ENCODE results near the gene UCK2. TPM values are rescaled to one million over a fixed set of nuclear protein-coding genes. Genes with fewer than 3 reads are reported as not detected.

UCK2 gene
- total and polyA plus RNA-seq, 2 experiments from 2014 or later, result 101 to 149 TPM

DNA sequence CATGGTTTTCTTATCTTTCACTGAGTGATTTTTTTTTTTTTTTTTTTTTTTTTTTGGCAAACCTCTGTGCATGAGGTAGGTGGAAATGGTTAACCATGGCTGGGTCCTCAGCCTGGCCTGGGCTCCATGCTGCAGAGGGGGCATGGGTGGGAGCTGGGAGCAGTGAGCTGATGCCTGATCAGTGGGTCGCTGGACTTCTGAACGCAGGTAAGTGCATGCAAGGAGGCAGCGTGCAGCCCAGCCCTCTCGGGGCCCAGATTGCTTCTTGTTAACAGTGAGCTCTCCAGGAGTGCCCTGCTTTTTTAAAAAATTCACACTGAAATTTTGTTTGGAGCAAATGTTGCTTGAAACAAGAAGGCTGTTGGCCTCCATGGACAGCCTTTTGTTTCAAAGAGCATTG lies 75.2 kb downstream of the UCK2 start (continued):
- TF ChIP-seq, protein P1, sequence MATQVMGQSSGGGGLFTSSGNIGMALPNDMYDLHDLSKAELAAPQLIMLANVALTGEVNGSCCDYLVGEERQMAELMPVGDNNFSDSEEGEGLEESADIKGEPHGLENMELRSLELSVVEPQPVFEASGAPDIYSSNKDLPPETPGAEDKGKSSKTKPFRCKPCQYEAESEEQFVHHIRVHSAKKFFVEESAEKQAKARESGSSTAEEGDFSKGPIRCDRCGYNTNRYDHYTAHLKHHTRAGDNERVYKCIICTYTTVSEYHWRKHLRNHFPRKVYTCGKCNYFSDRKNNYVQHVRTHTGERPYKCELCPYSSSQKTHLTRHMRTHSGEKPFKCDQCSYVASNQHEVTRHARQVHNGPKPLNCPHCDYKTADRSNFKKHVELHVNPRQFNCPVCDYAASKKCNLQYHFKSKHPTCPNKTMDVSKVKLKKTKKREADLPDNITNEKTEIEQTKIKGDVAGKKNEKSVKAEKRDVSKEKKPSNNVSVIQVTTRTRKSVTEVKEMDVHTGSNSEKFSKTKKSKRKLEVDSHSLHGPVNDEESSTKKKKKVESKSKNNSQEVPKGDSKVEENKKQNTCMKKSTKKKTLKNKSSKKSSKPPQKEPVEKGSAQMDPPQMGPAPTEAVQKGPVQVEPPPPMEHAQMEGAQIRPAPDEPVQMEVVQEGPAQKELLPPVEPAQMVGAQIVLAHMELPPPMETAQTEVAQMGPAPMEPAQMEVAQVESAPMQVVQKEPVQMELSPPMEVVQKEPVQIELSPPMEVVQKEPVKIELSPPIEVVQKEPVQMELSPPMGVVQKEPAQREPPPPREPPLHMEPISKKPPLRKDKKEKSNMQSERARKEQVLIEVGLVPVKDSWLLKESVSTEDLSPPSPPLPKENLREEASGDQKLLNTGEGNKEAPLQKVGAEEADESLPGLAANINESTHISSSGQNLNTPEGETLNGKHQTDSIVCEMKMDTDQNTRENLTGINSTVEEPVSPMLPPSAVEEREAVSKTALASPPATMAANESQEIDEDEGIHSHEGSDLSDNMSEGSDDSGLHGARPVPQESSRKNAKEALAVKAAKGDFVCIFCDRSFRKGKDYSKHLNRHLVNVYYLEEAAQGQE (IDR thresholded peaks at IDR 0.05; ENCODE audit: unreplicated experiment), result no peak
- no peak for TF ChIP-seq ZNF114 (CRISPR knock-in tag; IDR thresholded peaks at IDR 0.05)
- no peak for TF ChIP-seq CREB1 (CRISPR knock-in tag; IDR thresholded peaks at IDR 0.05; ENCODE audit: low read depth)
- TF ChIP-seq POLR2AphosphoS5 (IDR thresholded peaks at IDR 0.05; ENCODE audit: low read depth), result no peak

DNA sequence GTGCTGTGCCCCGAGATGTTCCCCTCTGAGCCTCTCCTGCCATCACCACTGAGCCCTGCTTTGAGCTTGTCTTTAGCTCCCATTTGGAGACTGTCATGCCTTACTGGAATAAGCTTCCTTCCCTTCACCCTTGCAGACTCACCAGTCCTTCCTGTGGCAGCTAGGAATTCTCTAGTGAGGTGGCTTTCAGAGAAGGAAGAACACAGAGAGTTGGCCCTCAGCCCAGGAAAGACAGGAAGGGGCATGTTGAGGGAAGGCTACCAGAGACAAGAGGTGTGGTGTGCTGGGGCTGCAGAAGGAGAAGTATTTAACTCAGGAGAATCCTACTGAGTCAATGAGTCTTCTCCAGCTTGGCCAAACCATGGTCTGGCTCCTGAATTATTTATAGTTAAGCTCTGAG lies 76.3 kb downstream of the UCK2 start:
- H3K4me2 ChIP-seq, result no peak overlapping the region
- Mint-ChIP-seq H3K27me3 (ENCODE audit: insufficient read depth, low read depth, poor library complexity) (peaks cover 6% of the 10 kb centered on the region), H3K4me1 (peaks cover 8% of the 10 kb centered on the region; the same call in 1 of the 3 replicates), H3K27ac (peak overlapping the region; percentile 40; the same call in 1 of the 2 replicates), H3K9me3 (no peaks in the 10 kb centered on the region), H3K4me3 (no peak overlapping the region), H3K36me3 (ENCODE audit: low read depth) (peaks cover 78% of the 10 kb centered on the region)
- H3F3A ChIP-seq (replicated peaks; ENCODE audit: low read depth), result no peaks in the 10 kb centered on the region
- H3K9me2 ChIP-seq (ENCODE audit: insufficient read depth), result no peaks in the 10 kb centered on the region
- no peaks in the 10 kb centered on the region for H3K27me3 ChIP-seq (ENCODE audit: insufficient read depth)
- DNase-seq (ENCODE audit: low spot score) (no peak), ATAC-seq (no peak)
- H3K4me3 ChIP-seq, result no peak overlapping the region
- peaks cover 52% of the 10 kb centered on the region for H3K79me2 ChIP-seq (replicated peaks; ENCODE audit: insufficient read depth)
- peaks cover 45% of the 10 kb centered on the region for H3K36me3 ChIP-seq (ENCODE audit: insufficient read depth)
- no peak overlapping the region for H3K27ac ChIP-seq (ENCODE audit: low read depth)
- peaks cover 36% of the 10 kb centered on the region for H4K20me1 ChIP-seq (replicated peaks; ENCODE audit: insufficient read depth)
- no peaks in the 10 kb centered on the region for H3K4me1 ChIP-seq (ENCODE audit: insufficient read depth)
- no peak overlapping the region for H2AFZ ChIP-seq
- TF ChIP-seq, protein P2, sequence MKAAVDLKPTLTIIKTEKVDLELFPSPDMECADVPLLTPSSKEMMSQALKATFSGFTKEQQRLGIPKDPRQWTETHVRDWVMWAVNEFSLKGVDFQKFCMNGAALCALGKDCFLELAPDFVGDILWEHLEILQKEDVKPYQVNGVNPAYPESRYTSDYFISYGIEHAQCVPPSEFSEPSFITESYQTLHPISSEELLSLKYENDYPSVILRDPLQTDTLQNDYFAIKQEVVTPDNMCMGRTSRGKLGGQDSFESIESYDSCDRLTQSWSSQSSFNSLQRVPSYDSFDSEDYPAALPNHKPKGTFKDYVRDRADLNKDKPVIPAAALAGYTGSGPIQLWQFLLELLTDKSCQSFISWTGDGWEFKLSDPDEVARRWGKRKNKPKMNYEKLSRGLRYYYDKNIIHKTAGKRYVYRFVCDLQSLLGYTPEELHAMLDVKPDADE (IDR thresholded peaks at IDR 0.05), result no peak
- TF ChIP-seq ZNF114 (CRISPR knock-in tag; IDR thresholded peaks at IDR 0.05), result no peak
- no peak for TF ChIP-seq CREB1 (CRISPR knock-in tag; IDR thresholded peaks at IDR 0.05; ENCODE audit: low read depth)
- TF ChIP-seq EZH2 (IDR thresholded peaks at IDR 0.05; ENCODE audit: low read depth, unreplicated experiment), result no peak
- TF ChIP-seq POLR2AphosphoS5 (IDR thresholded peaks at IDR 0.05; ENCODE audit: low read depth), result no peak
- no peak for TF ChIP-seq CTCF (conservative IDR thresholded peaks at IDR 0.05; ENCODE audit: low read depth in 2 of 2)
- no peak for TF ChIP-seq NANOG (IDR thresholded peaks at IDR 0.05; ENCODE audit: borderline replicate concordance)
- no peak for TF ChIP-seq JUNB (IDR thresholded peaks at IDR 0.05; ENCODE audit: unreplicated experiment)
- no peak for TF ChIP-seq ZNF331 (CRISPR knock-in tag; IDR thresholded peaks at IDR 0.05; ENCODE audit: low read depth)
- no peak for TF ChIP-seq EZH2phosphoT487 (IDR thresholded peaks at IDR 0.05; ENCODE audit: unreplicated experiment)
- TF ChIP-seq, protein P3, sequence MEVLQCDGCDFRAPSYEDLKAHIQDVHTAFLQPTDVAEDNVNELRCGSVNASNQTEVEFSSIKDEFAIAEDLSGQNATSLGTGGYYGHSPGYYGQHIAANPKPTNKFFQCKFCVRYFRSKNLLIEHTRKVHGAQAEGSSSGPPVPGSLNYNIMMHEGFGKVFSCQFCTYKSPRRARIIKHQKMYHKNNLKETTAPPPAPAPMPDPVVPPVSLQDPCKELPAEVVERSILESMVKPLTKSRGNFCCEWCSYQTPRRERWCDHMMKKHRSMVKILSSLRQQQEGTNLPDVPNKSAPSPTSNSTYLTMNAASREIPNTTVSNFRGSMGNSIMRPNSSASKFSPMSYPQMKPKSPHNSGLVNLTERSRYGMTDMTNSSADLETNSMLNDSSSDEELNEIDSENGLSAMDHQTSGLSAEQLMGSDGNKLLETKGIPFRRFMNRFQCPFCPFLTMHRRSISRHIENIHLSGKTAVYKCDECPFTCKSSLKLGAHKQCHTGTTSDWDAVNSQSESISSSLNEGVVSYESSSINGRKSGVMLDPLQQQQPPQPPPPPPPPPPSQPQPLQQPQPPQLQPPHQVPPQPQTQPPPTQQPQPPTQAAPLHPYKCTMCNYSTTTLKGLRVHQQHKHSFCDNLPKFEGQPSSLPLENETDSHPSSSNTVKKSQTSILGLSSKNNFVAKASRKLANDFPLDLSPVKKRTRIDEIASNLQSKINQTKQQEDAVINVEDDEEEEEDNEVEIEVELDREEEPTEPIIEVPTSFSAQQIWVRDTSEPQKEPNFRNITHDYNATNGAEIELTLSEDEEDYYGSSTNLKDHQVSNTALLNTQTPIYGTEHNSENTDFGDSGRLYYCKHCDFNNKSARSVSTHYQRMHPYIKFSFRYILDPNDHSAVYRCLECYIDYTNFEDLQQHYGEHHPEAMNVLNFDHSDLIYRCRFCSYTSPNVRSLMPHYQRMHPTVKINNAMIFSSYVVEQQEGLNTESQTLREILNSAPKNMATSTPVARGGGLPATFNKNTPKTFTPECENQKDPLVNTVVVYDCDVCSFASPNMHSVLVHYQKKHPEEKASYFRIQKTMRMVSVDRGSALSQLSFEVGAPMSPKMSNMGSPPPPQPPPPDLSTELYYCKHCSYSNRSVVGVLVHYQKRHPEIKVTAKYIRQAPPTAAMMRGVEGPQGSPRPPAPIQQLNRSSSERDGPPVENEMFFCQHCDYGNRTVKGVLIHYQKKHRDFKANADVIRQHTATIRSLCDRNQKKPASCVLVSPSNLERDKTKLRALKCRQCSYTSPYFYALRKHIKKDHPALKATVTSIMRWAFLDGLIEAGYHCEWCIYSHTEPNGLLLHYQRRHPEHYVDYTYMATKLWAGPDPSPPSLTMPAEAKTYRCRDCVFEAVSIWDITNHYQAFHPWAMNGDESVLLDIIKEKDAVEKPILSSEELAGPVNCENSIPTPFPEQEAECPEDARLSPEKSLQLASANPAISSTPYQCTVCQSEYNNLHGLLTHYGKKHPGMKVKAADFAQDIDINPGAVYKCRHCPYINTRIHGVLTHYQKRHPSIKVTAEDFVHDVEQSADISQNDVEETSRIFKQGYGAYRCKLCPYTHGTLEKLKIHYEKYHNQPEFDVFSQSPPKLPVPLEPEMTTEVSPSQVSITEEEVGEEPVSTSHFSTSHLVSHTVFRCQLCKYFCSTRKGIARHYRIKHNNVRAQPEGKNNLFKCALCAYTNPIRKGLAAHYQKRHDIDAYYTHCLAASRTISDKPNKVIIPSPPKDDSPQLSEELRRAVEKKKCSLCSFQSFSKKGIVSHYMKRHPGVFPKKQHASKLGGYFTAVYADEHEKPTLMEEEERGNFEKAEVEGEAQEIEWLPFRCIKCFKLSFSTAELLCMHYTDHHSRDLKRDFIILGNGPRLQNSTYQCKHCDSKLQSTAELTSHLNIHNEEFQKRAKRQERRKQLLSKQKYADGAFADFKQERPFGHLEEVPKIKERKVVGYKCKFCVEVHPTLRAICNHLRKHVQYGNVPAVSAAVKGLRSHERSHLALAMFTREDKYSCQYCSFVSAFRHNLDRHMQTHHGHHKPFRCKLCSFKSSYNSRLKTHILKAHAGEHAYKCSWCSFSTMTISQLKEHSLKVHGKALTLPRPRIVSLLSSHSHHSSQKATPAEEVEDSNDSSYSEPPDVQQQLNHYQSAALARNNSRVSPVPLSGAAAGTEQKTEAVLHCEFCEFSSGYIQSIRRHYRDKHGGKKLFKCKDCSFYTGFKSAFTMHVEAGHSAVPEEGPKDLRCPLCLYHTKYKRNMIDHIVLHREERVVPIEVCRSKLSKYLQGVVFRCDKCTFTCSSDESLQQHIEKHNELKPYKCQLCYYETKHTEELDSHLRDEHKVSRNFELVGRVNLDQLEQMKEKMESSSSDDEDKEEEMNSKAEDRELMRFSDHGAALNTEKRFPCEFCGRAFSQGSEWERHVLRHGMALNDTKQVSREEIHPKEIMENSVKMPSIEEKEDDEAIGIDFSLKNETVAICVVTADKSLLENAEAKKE (CRISPR knock-in tag; IDR thresholded peaks at IDR 0.05), result no peak
